ENCODE measurements around the gene LIM2.

DNA sequence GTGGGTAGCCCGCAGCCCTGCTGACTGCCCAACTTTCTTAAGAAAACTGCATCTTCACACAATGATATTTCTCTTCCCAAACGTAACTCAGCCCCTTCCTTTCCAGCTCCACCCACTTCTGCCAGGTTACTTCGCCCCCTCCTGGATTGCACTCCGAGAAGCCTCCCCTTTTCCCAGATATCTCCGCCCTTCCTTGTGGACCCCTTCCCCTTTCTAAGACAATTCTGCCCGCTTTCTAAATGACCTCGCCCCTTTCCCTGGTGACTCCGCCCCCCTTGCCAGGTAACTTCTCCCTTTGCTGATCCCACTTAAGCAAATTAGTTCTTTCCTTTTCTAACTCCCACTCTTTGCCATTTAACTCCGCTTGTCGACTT lies 48.5 kb downstream of the LIM2 start:
- TF ChIP-seq, protein P1, sequence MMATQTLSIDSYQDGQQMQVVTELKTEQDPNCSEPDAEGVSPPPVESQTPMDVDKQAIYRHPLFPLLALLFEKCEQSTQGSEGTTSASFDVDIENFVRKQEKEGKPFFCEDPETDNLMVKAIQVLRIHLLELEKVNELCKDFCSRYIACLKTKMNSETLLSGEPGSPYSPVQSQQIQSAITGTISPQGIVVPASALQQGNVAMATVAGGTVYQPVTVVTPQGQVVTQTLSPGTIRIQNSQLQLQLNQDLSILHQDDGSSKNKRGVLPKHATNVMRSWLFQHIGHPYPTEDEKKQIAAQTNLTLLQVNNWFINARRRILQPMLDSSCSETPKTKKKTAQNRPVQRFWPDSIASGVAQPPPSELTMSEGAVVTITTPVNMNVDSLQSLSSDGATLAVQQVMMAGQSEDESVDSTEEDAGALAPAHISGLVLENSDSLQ (IDR thresholded peaks at IDR 0.05), result no peak
- TF ChIP-seq FOXK2 (IDR thresholded peaks at IDR 0.05) (no peak), ELF4 (IDR thresholded peaks at IDR 0.05) (no peak), L3MBTL2 (conservative IDR thresholded peaks at IDR 0.05) (no peak), SUZ12 (IDR thresholded peaks at IDR 0.05) (no peak), CTBP1 (IDR thresholded peaks at IDR 0.05; ENCODE audit: borderline replicate concordance) (no peak), FOXA1 (IDR thresholded peaks at IDR 0.05) (no peak), TARDBP (IDR thresholded peaks at IDR 0.05) (no peak), HDGF (IDR thresholded peaks at IDR 0.05; ENCODE audit: borderline replicate concordance) (no peak)

Data from HEK293T (cell line).